ENCODE results near the gene TACC2.

- TF ChIP-seq CTCF (IDR thresholded peaks at IDR 0.05) = no peak
- TF ChIP-seq EZH2 (IDR thresholded peaks at IDR 0.05) = no peak
- TF ChIP-seq EZH2phosphoT487 (IDR thresholded peaks at IDR 0.05) = no peak
These were observed 287.7 kb downstream of the TACC2 start for GRCh38 chr10:122276611-122277208.
